ENCODE results near the gene CCL14.
"Not testable (repeated sequence)": the region's sequence is repeated elsewhere in the genome, so short reads cannot be mapped to it uniquely, and the experiment has no call there.

The CCL14 gene

GRCh38 chr17:35998018-35998545, 11.6 kb upstream of the CCL14 start:
- no peak for TF ChIP-seq CTCF (IDR thresholded peaks at IDR 0.05; ENCODE audit: borderline replicate concordance, control extremely low read depth, extremely low read depth, insufficient read depth, missing control alignments)
- no peak for DNase-seq (ENCODE audit: low spot score)
- in situ Hi-C loops (cut with MboI; ENCODE audit: low sequenced_read_pairs, unreplicated experiment): no loop called here

- in situ Hi-C loops (cut with MboI; ENCODE audit: low sequenced_read_pairs, unreplicated experiment); DNase-seq (ENCODE audit: low spot score): not testable (repeated sequence)
Observed at GRCh38 chr17:35995346-35995745, 8.8 kb upstream of the CCL14 start.

- in situ Hi-C loops (cut with MboI; ENCODE audit: low sequenced_read_pairs, unreplicated experiment): no loop called here
- TF ChIP-seq CTCF (IDR thresholded peaks at IDR 0.05; ENCODE audit: borderline replicate concordance, control extremely low read depth, extremely low read depth, insufficient read depth, missing control alignments): no peak
- DNase-seq (ENCODE audit: low spot score): no peak
Observed at GRCh38 chr17:35991075-35991474, 4.5 kb upstream of the CCL14 start.

GRCh38 chr17:35988164-35988563, 1.6 kb upstream of the CCL14 start:
- in situ Hi-C loops (cut with MboI; ENCODE audit: low sequenced_read_pairs, unreplicated experiment): no loop called here
- no peak for TF ChIP-seq CTCF (IDR thresholded peaks at IDR 0.05; ENCODE audit: borderline replicate concordance, control extremely low read depth, extremely low read depth, insufficient read depth, missing control alignments)
- no peak for DNase-seq (ENCODE audit: low spot score)

- in situ Hi-C loops (cut with MboI; ENCODE audit: low sequenced_read_pairs, unreplicated experiment): no loop called here
- TF ChIP-seq CTCF (IDR thresholded peaks at IDR 0.05; ENCODE audit: borderline replicate concordance, control extremely low read depth, extremely low read depth, insufficient read depth, missing control alignments): no peak
Observed at GRCh38 chr17:35984140-35984539, 2.4 kb downstream of the CCL14 start.

GRCh38 chr17:35982409-35983191, 3.9 kb downstream of the CCL14 start:
- DNase-seq (ENCODE audit: low spot score): no peak
- no peak for TF ChIP-seq CTCF (IDR thresholded peaks at IDR 0.05; ENCODE audit: borderline replicate concordance, control extremely low read depth, extremely low read depth, insufficient read depth, missing control alignments)
- in situ Hi-C loops (cut with MboI; ENCODE audit: low sequenced_read_pairs, unreplicated experiment): no loop called here

More at GRCh38 chr17:35984140-35984539, 2.4 kb downstream of the CCL14 start:
- no peak for DNase-seq (ENCODE audit: low spot score)

GRCh38 chr17:35981908-35982330, 4.6 kb downstream of the CCL14 start:
- TF ChIP-seq CTCF (IDR thresholded peaks at IDR 0.05; ENCODE audit: borderline replicate concordance, control extremely low read depth, extremely low read depth, insufficient read depth, missing control alignments): no peak
- DNase-seq (ENCODE audit: low spot score): no peak
- in situ Hi-C loops (cut with MboI; ENCODE audit: low sequenced_read_pairs, unreplicated experiment): no loop called here

All from GM13976 (cell line).